OCI-LY3 (cell line): ENCODE measurements around the gene INO80D.

Experiments
- EZH2phosphoT487 ChIP-seq: fragments of 200-600 bp; shearing (Covaris generic); IDR thresholded peaks from 2 replicates; pipeline ENCODE4 v1.6.1; 2018; ENCODE audit warnings: antibody characterized with exemption, mixed run types, low read depth
- TF ChIP-seq, protein P1 (sequence below): fragments of 200-600, 300-600 bp; sonication (generic); IDR thresholded peaks from 2 replicates; pipeline ENCODE4 v1.5.1; 2014; ENCODE audit warnings: antibody characterized with exemption, low read length, low read depth

DNA sequence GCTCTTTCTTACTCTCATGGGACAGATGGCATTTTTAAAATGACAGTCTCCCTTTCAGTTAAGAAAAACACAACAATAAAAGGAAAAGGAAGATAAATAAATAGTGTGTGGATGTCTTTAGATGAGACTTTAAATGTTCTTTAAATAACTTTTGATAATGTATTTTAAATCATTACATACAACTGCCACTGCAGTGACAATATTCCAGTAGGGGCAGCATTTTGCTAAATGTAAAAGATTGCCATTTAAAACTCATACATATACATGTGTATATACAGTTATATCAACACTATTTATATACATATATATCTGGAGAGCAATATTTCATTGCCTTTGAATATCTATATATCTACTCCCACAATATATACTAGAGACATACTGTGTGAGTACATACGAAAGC lies 90.7 kb downstream of the INO80D start:
- TF ChIP-seq, protein P1, sequence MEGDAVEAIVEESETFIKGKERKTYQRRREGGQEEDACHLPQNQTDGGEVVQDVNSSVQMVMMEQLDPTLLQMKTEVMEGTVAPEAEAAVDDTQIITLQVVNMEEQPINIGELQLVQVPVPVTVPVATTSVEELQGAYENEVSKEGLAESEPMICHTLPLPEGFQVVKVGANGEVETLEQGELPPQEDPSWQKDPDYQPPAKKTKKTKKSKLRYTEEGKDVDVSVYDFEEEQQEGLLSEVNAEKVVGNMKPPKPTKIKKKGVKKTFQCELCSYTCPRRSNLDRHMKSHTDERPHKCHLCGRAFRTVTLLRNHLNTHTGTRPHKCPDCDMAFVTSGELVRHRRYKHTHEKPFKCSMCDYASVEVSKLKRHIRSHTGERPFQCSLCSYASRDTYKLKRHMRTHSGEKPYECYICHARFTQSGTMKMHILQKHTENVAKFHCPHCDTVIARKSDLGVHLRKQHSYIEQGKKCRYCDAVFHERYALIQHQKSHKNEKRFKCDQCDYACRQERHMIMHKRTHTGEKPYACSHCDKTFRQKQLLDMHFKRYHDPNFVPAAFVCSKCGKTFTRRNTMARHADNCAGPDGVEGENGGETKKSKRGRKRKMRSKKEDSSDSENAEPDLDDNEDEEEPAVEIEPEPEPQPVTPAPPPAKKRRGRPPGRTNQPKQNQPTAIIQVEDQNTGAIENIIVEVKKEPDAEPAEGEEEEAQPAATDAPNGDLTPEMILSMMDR = no peak
- no peak for TF ChIP-seq EZH2phosphoT487
